Measurements from ENCODE around the gene NOP9. TPM values are rescaled to one million over a fixed set of nuclear protein-coding genes. Genes with fewer than 3 reads are reported as not detected.

NOP9 gene
- total and polyA plus RNA-seq, 9 of the 15 experiments (the other 6 are each of a cell fraction or from before 2014, with no cell fraction given), result 1.0 to 27.9 (median 15.1) TPM

- TF ChIP-seq, protein P1, sequence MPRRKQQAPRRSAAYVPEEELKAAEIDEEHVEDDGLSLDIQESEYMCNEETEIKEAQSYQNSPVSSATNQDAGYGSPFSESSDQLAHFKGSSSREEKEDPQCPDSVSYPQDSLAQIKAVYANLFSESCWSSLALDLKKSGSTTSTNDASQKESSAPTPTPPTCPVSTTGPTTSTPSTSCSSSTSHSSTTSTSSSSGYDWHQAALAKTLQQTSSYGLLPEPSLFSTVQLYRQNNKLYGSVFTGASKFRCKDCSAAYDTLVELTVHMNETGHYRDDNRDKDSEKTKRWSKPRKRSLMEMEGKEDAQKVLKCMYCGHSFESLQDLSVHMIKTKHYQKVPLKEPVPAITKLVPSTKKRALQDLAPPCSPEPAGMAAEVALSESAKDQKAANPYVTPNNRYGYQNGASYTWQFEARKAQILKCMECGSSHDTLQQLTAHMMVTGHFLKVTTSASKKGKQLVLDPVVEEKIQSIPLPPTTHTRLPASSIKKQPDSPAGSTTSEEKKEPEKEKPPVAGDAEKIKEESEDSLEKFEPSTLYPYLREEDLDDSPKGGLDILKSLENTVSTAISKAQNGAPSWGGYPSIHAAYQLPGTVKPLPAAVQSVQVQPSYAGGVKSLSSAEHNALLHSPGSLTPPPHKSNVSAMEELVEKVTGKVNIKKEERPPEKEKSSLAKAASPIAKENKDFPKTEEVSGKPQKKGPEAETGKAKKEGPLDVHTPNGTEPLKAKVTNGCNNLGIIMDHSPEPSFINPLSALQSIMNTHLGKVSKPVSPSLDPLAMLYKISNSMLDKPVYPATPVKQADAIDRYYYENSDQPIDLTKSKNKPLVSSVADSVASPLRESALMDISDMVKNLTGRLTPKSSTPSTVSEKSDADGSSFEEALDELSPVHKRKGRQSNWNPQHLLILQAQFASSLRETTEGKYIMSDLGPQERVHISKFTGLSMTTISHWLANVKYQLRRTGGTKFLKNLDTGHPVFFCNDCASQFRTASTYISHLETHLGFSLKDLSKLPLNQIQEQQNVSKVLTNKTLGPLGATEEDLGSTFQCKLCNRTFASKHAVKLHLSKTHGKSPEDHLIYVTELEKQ (CRISPR knock-in tag; IDR thresholded peaks at IDR 0.05), result no peak
- TF ChIP-seq, protein P2, sequence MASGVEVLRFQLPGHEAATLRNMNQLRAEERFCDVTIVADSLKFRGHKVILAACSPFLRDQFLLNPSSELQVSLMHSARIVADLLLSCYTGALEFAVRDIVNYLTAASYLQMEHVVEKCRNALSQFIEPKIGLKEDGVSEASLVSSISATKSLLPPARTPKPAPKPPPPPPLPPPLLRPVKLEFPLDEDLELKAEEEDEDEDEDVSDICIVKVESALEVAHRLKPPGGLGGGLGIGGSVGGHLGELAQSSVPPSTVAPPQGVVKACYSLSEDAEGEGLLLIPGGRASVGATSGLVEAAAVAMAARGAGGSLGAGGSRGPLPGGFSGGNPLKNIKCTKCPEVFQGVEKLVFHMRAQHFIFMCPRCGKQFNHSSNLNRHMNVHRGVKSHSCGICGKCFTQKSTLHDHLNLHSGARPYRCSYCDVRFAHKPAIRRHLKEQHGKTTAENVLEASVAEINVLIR (CRISPR knock-in tag; IDR thresholded peaks at IDR 0.05), result peak; percentile 98
- TF ChIP-seq NCOA2 (IDR thresholded peaks at IDR 0.05; ENCODE audit: partially characterized antibody in 2 of 2), result peak in 1 of 2 experiments; percentile 31
- TF ChIP-seq, protein P3, sequence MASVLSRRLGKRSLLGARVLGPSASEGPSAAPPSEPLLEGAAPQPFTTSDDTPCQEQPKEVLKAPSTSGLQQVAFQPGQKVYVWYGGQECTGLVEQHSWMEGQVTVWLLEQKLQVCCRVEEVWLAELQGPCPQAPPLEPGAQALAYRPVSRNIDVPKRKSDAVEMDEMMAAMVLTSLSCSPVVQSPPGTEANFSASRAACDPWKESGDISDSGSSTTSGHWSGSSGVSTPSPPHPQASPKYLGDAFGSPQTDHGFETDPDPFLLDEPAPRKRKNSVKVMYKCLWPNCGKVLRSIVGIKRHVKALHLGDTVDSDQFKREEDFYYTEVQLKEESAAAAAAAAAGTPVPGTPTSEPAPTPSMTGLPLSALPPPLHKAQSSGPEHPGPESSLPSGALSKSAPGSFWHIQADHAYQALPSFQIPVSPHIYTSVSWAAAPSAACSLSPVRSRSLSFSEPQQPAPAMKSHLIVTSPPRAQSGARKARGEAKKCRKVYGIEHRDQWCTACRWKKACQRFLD (CRISPR knock-in tag; IDR thresholded peaks at IDR 0.05), result no peak
- TF ChIP-seq DIDO1 (tag; IDR thresholded peaks at IDR 0.05; ENCODE audit: low read depth), result 0 out of 2 replicates have a peak, but pooled peaks have one; percentile 52
- TF ChIP-seq ZNF780A (CRISPR knock-in tag; IDR thresholded peaks at IDR 0.05), result no peak
- TF ChIP-seq NR4A1 (CRISPR knock-in tag; IDR thresholded peaks at IDR 0.05), result no peak
- TF ChIP-seq NR4A1 (tag; IDR thresholded peaks at IDR 0.05), result no peak
- no peak; the same call in 1 of the 2 replicates for TF ChIP-seq LEF1 (IDR thresholded peaks at IDR 0.05)
- TF ChIP-seq ZNF133 (CRISPR knock-in tag; IDR thresholded peaks at IDR 0.05), result no peak
- peak in 1 of 2 experiments; percentile 86; a peak in 2 of 4 replicates for TF ChIP-seq CSDE1 (IDR thresholded peaks at IDR 0.05)
- TF ChIP-seq KLF13 (tag; IDR thresholded peaks at IDR 0.05; ENCODE audit: borderline replicate concordance, low read depth), result peak; percentile 89; the same call in 1 of the 2 replicates
- TF ChIP-seq PCBP1 (IDR thresholded peaks at IDR 0.05; ENCODE audit: low read depth, low read length, poor library complexity, severe bottlenecking), result peak; percentile 42
- TF ChIP-seq HMGXB4 (CRISPR knock-in tag; IDR thresholded peaks at IDR 0.05), result no peak
- TF ChIP-seq GTF2F1 (IDR thresholded peaks at IDR 0.05; ENCODE audit: low read depth, low read length), result no peak
- TF ChIP-seq TOE1 (IDR thresholded peaks at IDR 0.05; ENCODE audit: borderline replicate concordance), result no peak
- no peak for TF ChIP-seq TOE1 (CRISPR knock-in tag; IDR thresholded peaks at IDR 0.05; ENCODE audit: borderline replicate concordance, low read depth)
Measured at GRCh38 chr14:24299255-24300191, at the start of gene NOP9, which contains the start of gene DHRS1 (continued).
